Nephron progenitor cell (in vitro differentiated cells): Measurements from ENCODE around the gene KLK2.

Experiments
- DNase-seq: peaks from one replicate; pipeline ENCODE4 v3.0.0; 2021
- H3K27ac Mint-ChIP-seq: 2 replicates; pipeline ENCODE4 v1.8.0; 2021; ENCODE audit warnings: mild to moderate bottlenecking, moderate library complexity, mixed read lengths
- H3K27me3 Mint-ChIP-seq: 2 replicates; pipeline ENCODE4 v1.8.0; 2021; ENCODE audit warnings: mild to moderate bottlenecking, low read depth, mixed read lengths; ENCODE audit not compliant: poor library complexity
- H3K36me3 Mint-ChIP-seq: 2 replicates; pipeline ENCODE4 v1.8.0; 2021; ENCODE audit warnings: low read depth, mixed read lengths
- H3K4me1 Mint-ChIP-seq: 2 replicates; pipeline ENCODE4 v1.8.0; 2021; ENCODE audit warnings: mixed read lengths
- H3K4me3 Mint-ChIP-seq: 2 replicates; pipeline ENCODE4 v1.8.0; 2021; ENCODE audit warnings: mild to moderate bottlenecking, moderate library complexity, mixed read lengths
- H3K9me3 Mint-ChIP-seq: 2 replicates; pipeline ENCODE4 v1.8.0; 2021; ENCODE audit warnings: mild to moderate bottlenecking, moderate library complexity, mixed read lengths
- CTCF ChIP-seq: fragments of 200-600 bp; sonication (generic); IDR thresholded peaks from 2 replicates; pipeline ENCODE4 v1.5.0; 2021; ENCODE audit warnings: antibody characterized with exemption

The KLK2 gene

GRCh38 chr19:50896591-50897190 is 23.5 kb downstream of the KLK2 start:
- Mint-ChIP-seq H3K4me3 (no peak overlapping the region), H3K9me3 (peaks cover 19% of the 10 kb centered on the region), H3K27me3 (peaks cover 55% of the 10 kb centered on the region), H3K36me3 (no peaks in the 10 kb centered on the region), H3K4me1 (no peaks in the 10 kb centered on the region), H3K27ac (no peak overlapping the region)
- TF ChIP-seq CTCF = no peak
- no peak for DNase-seq

- Mint-ChIP-seq H3K4me1 (no peaks in the 10 kb centered on the region), H3K27me3 (peaks cover 50% of the 10 kb centered on the region), H3K27ac (no peak overlapping the region), H3K36me3 (no peaks in the 10 kb centered on the region), H3K9me3 (peaks cover 17% of the 10 kb centered on the region), H3K4me3 (no peak overlapping the region)
- no peak for TF ChIP-seq CTCF
- no peak for DNase-seq
These were observed 24.0 kb downstream of the KLK2 start for GRCh38 chr19:50897191-50897607.

DNA sequence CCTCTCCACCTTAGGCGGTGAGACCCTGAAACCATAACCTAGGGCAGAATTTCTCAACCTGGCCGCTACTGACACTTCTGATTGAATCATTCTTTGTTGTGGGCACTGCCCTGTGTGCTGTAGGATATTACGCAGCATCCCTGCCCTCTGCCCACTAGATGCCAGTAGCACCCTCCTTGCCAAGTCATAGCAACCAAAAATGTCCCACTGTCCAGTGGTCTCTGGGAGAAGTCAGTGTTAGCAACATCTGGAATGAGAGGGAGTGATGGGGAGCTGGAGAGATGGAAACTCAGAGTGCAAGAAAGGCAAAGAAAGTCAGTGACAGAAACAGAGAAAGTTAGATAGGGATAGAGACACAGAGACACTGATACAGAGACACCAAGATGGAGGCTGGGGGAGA is 24.4 kb downstream of the KLK2 start:
- Mint-ChIP-seq H3K27me3 (peaks cover 46% of the 10 kb centered on the region), H3K4me3 (no peak overlapping the region), H3K36me3 (no peaks in the 10 kb centered on the region), H3K4me1 (no peaks in the 10 kb centered on the region), H3K27ac (no peak overlapping the region), H3K9me3 (peaks cover 13% of the 10 kb centered on the region)
- no peak for DNase-seq
- TF ChIP-seq CTCF = no peak

DNA sequence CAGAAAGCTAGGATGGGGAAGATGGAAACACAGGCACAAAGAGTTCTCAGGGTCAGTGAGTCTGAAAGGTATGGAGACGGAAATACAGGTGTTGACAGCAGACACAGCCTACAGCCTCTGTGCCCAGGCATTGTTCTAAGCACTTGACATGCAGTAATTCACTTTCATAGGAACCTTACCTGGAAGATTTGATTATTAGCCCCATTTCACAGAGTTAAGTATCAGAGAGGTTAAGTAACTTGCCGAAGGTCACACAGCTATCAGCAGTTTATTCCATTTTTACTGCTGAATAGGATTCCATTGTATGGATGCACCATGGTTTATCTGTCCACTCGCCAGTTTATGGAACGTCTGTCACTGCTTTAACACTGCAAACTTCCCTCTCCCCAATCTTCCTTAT is 24.8 kb downstream of the KLK2 start:
- H3K9me3 Mint-ChIP-seq = peaks cover 13% of the 10 kb centered on the region
- DNase-seq = no peak
- no peak for TF ChIP-seq CTCF
- no peak overlapping the region for H3K27ac Mint-ChIP-seq
- no peak overlapping the region for H3K4me3 Mint-ChIP-seq
- no peaks in the 10 kb centered on the region for H3K36me3 Mint-ChIP-seq
- peaks cover 46% of the 10 kb centered on the region for H3K27me3 Mint-ChIP-seq
- H3K4me1 Mint-ChIP-seq = no peaks in the 10 kb centered on the region

DNA sequence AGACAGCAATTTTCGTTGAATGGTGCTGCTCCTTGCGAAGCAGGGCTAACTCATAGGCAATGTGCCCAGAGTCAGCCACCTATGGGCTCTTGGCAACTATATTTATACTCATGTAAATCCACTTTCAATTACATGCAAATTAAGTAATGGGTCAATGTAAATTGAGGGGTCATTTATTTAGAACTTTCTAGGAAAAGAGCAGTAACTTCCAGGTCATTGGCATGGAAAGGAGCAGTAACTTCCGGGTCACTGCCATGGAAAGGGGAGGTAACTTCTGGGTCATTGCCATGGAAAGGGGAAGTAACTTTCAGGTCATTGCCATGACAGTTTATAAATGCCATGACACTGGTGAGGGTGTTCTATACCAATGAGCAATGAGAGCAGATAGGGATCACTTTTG is 26.3 kb downstream of the KLK2 start:
- H3K36me3 Mint-ChIP-seq = no peaks in the 10 kb centered on the region
- DNase-seq = no peak
- no peaks in the 10 kb centered on the region for H3K4me1 Mint-ChIP-seq
- H3K27me3 Mint-ChIP-seq = peaks cover 42% of the 10 kb centered on the region
- peaks cover 4% of the 10 kb centered on the region for H3K9me3 Mint-ChIP-seq
- H3K27ac Mint-ChIP-seq = no peak overlapping the region
- TF ChIP-seq CTCF = no peak
- H3K4me3 Mint-ChIP-seq = no peak overlapping the region

GRCh38 chr19:50902640-50903039 is 29.4 kb downstream of the KLK2 start:
- TF ChIP-seq CTCF = no peak
- Mint-ChIP-seq H3K27ac (no peak overlapping the region), H3K36me3 (no peaks in the 10 kb centered on the region), H3K27me3 (peaks cover 20% of the 10 kb centered on the region), H3K9me3 (no peaks in the 10 kb centered on the region), H3K4me3 (no peak overlapping the region), H3K4me1 (no peaks in the 10 kb centered on the region)
- DNase-seq = no peak
